UCSD-AML1 (cell line): ENCODE measurements around the gene OR6C6.
"Not testable (repeated sequence)": the region's sequence is repeated elsewhere in the genome, so short reads cannot be mapped to it uniquely, and the experiment has no call there.

Experiments used
- DNase-seq: peaks from one replicate; lab custom pipeline; 2025; ENCODE audit not compliant: unreplicated experiment; lab: John Stamatoyannopoulos, UW

The OR6C6 gene

GRCh38 chr12:55296469-55296868 is at the start of gene OR6C6:
Gene OR6C6, minus strand, starts transcription at chr12:55296569. Its CDS starts 1,337 bp downstream, at chr12:55295232.
- no peak for DNase-seq

- no peak for DNase-seq
Measured at GRCh38 chr12:55336002-55336401, 39.6 kb upstream of the OR6C6 start.

GRCh38 chr12:55330446-55330845 is 34.1 kb upstream of the OR6C6 start, which contains the start of gene OR6C3:
Gene OR6C3, plus strand, starts transcription at chr12:55330746. Its CDS starts 955 bp downstream, at chr12:55331701.
- DNase-seq = no peak

GRCh38 chr12:55325801-55326200 is 29.4 kb upstream of the OR6C6 start:
- DNase-seq = not testable (repeated sequence)

GRCh38 chr12:55320201-55320600 is 23.8 kb upstream of the OR6C6 start:
- no peak for DNase-seq

- no peak for DNase-seq
Measured at GRCh38 chr12:55314043-55314442, 17.7 kb upstream of the OR6C6 start, which contains the start of gene OR6C1. Gene OR6C1, plus strand, starts transcription at chr12:55314343. Its CDS starts 6,257 bp downstream, at chr12:55320600.

GRCh38 chr12:55289999-55290398 is 6.4 kb downstream of the OR6C6 start:
- no peak for DNase-seq

- DNase-seq = no peak
Measured at GRCh38 chr12:55280991-55281390, 15.4 kb downstream of the OR6C6 start.

GRCh38 chr12:55258303-55258702 is 38.1 kb downstream of the OR6C6 start:
- DNase-seq = no peak

GRCh38 chr12:55256831-55257230 is 39.5 kb downstream of the OR6C6 start:
- DNase-seq = no peak

GRCh38 chr12:55253281-55253680 is 43.1 kb downstream of the OR6C6 start:
- DNase-seq = no peak

GRCh38 chr12:55250944-55251343 is 45.4 kb downstream of the OR6C6 start:
- no peak for DNase-seq

GRCh38 chr12:55246159-55246558 is 50.2 kb downstream of the OR6C6 start:
- no peak for DNase-seq

- DNase-seq = no peak
Measured at GRCh38 chr12:55244309-55244708, 52.1 kb downstream of the OR6C6 start, which contains the start of gene OR6C74. Gene OR6C74, plus strand, starts transcription at chr12:55244609. Its CDS starts 2,679 bp downstream, at chr12:55247288.
